Measurements from ENCODE around the gene COPZ1.
A peak's percentile ranks its signal among the peaks of the same experiment; 100 is the strongest.
"Not testable (repeated sequence)": the region's sequence is repeated elsewhere in the genome, so short reads cannot be mapped to it uniquely, and the experiment has no call there.

Gene COPZ1

GRCh38 chr12:54337280-54337842 is 12.4 kb downstream of the COPZ1 start:
- peak; percentile 48 to 49 for DNase-seq

DNA sequence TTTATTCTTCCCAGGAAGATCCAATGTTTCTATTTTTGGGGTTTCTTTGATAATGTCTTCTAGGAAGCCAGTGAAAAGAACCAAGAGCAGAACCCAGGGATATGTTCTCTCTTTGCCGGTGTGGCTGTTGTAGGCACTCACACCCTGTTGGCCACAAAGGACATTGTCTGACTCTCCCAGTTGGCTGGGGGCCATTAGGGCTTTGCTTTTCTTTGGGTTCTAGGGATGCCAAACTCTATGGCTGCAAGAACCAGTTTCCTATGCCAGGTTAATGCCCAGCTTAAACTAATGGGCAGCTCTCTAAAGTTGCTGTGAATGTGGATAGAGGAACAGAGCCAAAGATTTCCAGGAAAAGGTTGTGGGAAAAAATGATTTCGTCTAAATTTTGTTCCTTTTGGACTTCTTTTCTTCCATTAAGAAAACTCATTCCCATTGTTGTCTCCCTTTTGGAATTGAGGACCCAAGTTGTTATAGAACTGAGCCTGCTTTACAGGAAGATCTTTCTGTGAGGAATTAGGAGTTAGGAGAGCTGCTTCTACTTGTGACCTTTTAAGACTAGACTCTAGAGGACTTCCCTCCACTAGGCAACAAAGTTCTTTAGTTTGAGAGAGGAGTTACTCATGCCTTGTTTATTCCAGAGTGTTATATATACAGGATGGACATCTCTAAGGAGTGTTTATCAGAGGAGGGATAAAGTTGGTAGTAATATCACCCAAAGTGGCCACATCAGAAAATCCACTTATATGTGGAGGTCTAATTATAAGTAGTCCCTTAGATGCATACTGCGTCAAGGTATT is 13.1 kb downstream of the COPZ1 start:
- no peak for DNase-seq

DNA sequence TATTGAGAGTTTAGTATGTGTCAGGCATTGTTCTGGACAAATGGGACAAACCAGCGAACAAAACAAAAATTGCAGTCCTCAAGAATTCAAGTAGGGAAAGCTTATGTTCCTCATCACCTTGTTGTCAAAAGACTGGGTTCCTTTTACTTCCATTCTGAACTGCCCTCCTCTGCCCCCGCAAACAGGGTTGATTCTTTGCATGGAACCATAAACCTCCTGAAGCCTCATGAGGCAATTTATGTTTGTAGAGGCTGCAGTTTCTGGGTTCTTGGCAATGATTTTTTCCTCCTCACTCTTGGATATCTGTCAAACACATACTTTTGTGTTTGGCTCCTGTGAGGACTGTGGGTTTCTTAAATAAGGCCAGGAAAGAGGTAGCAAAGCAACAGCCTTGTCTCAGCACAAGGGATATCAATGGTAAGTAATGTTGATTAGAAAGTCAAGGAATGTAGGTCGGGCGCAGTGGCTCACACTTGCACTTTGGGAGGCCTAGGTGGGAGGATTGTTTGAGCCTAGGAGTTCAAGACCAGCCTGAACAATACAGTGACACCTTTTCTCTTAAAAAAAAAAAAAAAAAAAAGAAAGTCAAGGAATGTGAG is 13.9 kb downstream of the COPZ1 start:
- no peak for DNase-seq

- DNase-seq: no peak
These were observed 15.9 kb downstream of the COPZ1 start for GRCh38 chr12:54340846-54341245.

DNA sequence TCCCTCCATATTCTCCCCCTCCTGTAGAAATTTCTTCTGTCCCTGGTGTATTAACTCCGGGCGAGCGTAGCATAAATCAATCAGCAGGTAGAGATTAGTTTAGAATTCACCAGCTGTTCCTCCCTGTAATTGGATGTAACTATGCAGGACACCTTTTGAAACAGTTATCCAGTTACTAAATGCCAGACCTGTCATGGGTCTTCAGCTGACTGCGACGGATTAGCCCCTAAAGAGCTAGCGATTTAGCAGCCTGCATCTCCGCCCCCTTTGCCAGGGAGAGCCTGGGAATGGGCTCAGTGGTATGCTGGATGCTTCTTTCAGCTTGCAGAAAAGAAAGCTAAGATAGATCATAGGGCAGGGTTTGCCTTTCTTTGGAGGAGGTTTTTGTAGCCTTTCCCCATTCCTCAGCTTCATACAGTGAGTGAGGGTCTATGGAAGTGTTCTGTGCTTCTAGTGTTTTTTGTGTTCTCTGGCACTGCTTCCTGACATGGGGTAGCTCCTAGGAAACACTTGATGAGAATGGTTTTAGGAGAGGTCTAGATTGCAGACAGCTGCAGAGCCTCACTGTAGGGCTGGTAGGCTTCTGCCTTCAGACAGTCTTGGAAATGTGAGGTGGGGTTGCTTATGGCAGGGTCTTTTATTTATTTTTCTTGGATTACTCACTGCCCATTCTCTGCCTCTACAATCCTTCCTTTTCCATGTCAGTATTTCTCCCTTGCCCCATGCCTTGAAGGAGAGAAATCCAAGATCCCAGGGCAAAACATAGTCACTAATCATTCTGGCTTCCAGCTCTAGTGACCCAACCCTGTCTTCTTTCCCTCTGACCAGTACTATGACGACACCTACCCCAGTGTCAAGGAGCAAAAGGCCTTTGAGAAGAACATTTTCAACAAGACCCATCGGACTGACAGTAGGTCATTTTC is 16.7 kb downstream of the COPZ1 start:
- no peak for DNase-seq

DNA sequence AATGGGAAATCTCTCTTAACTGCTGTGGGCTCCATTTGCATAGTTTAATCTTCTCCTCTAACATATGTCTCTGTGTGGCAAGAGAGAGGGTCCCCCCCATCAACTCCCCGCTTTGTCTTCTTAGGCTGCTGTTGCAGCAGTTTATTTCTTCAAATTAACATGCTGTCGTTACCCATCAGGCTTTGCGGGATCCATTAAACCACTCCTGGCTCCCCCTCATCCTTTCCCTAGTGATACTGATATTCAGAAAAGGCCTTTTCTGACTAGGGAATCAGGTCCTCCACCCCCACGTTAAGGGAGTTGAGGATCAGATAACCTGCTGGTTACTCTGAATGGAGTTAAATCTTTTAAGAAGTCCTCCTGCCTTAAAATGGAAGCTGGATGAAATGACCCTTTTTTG is 24.1 kb downstream of the COPZ1 start:
- DNase-seq: no peak

GRCh38 chr12:54349679-54350078 is 24.7 kb downstream of the COPZ1 start:
- DNase-seq: no peak

GRCh38 chr12:54350743-54351142 is 25.8 kb downstream of the COPZ1 start:
- DNase-seq: no peak

GRCh38 chr12:54351341-54351740 is 26.4 kb downstream of the COPZ1 start:
- DNase-seq: no peak

DNA sequence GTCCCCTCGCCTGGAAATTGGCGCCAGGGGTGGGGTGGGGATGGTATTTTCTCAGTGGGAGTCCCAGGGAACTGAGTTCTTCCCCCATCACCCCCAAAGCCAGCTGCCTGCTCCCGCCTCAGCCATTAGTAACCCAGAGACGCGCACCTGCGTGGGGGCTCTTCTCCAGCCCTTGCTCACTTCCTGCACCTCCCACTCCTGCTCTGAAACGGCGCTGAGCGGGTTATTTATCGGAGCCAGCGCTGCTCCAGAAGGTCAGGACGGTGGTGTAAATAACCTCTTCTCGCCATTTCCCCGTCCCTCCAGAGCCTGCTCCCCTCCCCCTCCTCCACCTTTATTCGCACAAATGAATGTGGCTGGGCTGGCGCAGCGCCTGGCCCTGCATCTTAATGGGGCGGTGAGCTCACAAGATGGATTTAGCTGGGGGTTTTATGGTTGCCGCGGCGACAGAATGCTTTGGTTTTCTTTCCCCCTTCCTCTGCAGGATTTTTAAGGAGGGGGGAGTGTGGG is 27.1 kb downstream of the COPZ1 start:
- DNase-seq: peak; percentile 59 to 90

GRCh38 chr12:54352891-54353874 is 28.3 kb downstream of the COPZ1 start:
- DNase-seq: peak; percentile 70 to 78

GRCh38 chr12:54354271-54354670 is 29.3 kb downstream of the COPZ1 start:
- DNase-seq: not testable (repeated sequence)

- DNase-seq: no peak
These were observed 30.3 kb downstream of the COPZ1 start for GRCh38 chr12:54355104-54355815.

DNA sequence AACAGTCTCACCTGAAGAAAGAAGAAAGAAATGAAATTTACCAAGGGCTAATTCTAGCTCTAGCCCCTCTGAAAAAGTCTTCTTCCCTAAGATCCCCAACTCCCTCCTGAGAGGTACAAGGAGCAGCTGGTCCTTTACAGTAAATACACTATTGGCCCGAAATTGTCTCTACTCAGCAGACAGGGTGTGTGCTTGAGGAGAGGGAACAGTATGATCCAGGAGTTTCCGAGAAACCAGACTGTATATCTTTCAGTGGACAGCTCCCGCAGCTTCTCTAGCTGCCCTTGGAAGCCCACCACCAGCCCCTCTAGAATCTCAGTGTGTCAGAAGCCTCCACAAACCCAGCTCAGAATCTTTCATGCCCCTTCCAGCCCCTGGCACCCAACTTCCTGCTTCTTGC is 31.3 kb downstream of the COPZ1 start:
- DNase-seq: no peak

- peak; percentile 42 to 56 for DNase-seq
These were observed 32.0 kb downstream of the COPZ1 start for GRCh38 chr12:54356951-54357356.

DNA sequence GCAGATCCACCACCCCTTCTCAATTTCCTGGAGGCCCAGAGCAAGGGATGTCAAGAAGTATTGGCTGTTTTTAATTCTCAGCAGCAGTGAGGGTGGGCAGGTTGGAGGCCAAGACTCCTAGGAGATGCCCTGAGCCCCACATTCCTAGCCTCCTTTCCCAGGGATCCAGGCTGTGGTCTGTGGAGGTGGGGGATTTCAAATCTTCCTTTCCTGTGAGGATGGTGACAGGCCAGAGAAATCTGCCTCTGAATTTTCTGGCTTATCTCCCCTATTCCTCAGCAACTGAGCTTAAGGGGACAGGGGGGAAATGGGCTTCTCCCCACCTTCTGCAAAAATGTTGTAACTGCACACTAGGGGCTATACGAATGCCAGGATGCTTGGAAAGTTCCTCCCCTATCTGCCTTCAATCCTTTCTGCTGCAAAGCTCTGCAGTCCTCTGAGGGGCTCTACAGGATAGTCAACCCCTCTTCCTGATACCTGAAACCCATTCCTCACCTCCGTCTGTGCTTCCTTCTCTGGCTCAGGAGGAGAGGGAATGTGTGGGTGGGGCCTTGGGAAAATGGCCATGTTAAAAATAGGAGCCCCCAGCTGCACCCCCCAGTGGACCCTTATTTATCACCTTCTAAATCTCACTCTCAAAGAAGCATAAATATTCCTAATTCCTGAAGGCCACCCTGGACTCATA is 32.7 kb downstream of the COPZ1 start:
- no peak for DNase-seq

DNA sequence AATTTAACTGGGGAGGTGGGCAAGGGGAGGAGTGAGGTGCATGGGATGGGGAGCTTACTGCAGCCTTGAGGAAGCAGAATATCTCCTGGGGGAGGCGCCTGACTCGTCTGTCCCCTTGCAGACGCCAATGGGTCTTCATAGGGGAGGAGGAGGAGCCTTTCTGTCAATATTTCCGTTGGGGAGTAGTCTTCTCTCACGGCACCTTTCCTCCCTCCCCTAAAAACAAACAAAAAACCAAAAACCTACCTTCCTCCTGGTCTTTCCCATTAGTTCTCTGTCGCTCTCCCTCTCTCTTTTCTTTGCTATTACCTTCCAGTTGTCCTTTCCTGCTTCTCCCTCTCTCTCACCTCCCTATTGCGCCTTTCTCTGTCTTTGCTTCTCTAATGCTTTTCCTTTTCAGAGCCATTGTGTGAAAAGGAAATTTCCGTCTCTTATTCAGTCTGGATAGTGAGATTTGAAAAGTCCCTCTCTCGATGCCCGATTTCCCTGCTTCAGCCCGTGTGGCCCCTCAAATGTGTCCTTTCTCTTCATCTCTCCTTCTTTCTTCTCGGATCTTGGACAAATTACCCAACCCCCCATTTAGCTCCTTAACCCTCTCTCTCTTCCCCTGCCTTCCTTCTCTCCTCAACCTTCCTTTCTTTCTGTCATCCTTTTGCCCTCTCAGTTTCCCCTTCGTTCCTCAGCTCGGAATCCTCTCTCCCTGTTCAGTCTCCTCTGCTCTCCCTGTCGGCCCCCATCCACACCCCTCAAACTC is 33.4 kb downstream of the COPZ1 start:
- peak; percentile 33 to 67 for DNase-seq

DNA sequence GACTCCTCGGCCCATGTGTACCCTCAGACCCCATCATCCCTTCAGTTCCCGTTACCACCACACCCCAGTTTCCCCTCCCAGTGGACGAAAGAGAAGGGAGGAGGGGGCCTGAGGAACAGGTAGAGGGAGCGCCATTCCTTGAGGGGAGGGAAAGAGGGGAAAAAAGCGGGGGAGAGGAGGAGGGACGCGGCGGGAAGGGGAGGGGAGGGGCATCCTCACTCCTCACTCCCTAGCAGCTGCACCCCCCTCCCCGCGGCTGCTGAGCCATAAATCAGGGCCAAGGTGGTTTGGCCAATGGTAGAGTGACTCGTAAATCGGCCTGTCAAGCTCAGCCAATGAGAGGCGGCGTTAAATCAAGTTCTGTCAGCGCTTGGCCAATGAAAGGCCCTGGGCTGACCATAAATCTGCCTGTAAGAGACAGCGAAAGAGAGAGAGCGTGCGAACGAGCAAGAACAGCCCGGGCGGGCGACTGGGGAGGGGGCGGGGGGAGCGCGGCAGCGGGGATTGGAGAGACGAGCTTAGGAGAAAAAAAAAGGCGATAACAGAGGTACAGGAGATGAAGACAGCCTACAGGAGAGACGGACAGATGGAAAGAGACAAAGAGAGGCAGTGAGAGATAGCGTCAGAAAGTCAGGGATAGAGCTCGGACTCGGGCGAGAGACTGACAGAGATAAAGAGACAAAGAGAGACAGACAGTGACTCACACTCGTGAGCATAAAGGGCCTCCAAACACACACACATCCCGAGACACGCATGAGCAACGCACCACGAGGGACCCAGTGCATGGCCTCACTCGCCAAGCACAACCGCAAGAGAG is 34.2 kb downstream of the COPZ1 start:
- peak; percentile 99 for DNase-seq

Data from NCI-H187 (cell line).